ENCODE results near the gene SHBG.
A peak's percentile ranks its signal among the peaks of the same experiment; 100 is the strongest.

Gene SHBG

DNA sequence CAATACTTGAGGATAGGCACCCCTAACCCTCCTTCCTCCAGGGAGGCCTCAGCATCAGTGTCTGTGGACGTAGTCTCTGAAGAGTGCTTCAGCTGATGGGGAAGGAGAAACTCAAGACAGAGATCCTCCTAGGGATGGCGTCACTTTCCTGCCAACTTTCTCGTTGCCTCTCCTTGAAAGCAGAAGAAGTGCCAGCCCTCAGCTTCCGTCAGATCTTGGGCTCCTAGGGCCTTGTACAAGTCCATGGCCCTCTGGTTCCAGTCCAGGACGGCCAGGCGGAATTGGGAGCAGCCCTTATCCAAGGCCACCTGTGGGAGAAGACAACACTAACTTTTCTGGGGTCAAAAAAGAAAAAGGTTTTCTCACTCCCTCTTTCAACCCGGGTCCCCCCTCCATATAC, 3.6 kb upstream of the SHBG start:
- DNase-seq (ENCODE audit: low read depth): no peak
- H3K4me3 ChIP-seq (ENCODE audit: low read length): no peak overlapping the region
- TF ChIP-seq, protein P1, sequence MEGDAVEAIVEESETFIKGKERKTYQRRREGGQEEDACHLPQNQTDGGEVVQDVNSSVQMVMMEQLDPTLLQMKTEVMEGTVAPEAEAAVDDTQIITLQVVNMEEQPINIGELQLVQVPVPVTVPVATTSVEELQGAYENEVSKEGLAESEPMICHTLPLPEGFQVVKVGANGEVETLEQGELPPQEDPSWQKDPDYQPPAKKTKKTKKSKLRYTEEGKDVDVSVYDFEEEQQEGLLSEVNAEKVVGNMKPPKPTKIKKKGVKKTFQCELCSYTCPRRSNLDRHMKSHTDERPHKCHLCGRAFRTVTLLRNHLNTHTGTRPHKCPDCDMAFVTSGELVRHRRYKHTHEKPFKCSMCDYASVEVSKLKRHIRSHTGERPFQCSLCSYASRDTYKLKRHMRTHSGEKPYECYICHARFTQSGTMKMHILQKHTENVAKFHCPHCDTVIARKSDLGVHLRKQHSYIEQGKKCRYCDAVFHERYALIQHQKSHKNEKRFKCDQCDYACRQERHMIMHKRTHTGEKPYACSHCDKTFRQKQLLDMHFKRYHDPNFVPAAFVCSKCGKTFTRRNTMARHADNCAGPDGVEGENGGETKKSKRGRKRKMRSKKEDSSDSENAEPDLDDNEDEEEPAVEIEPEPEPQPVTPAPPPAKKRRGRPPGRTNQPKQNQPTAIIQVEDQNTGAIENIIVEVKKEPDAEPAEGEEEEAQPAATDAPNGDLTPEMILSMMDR (conservative IDR thresholded peaks at IDR 0.05; ENCODE audit: low read depth, low read length): no peak

DNA sequence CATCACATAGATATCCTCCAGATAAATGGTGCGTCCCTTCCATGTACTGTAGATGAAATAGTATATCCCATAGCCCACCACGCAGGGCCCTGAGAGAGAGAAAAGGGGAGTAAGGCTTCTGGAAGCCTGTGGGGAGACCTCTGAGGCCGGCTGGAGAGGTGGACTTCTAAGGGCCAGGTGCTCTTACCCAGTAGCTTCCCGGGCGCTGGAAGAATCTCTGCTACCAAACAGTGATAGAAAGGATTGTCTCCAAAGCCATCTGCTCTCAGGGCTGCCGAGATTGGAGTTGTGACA, 3.0 kb upstream of the SHBG start:
- peak overlapping the region; percentile 84 for H3K4me3 ChIP-seq (ENCODE audit: low read length)
- DNase-seq (ENCODE audit: low read depth): no peak
- TF ChIP-seq, protein P1 (conservative IDR thresholded peaks at IDR 0.05; ENCODE audit: low read depth, low read length): no peak

DNA sequence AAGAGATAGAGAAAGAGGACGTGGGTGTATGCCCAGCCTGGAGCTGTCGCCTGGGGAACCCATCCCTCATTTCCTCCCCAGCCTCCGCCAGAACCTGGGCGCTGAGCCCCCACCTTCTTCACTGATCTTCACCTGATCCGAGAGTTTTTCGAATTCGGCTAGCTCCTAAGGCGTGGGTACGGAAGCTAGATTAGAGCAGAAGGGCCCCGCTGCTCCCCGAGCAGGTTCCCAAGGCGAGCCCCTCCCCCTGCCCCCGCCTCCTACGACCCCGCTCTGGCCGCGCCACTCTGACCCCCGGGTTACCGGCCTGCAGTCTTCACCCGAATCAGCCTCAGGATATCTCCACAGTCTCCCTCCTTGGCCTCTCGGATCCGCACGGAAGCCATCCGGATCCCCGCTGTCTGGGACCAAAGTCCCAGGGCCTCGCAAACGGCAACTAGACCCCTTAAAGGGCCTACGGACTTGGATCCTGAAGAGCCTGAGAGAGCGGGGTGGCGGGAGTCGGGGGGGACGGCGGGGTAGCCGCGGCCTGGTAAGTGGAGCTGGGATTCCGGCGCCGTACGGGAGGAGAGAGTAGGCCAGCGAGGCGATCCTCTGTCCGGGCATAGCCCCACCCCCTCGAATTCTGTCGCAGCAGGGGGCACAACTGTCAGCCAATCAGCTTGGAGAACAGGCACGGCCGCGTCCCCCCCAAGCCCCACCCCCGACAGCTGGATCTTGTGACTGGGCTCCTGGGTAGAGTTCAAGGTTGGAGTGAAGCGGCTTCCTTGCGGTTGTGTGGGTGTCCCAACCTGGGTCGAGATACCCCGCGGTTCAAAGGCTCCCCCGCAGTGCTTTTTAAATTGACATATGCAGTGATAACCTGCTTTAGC, 2.4 kb upstream of the SHBG start, which contains the start of gene SAT2:
Gene SAT2 (minus strand): TSS at position 572 of the 872 bp plus-strand sequence. CDS start 186 bp downstream, at position 386.
- H3K4me3 ChIP-seq (ENCODE audit: low read length): peak within 1 kb of the TSS; percentile 84
- DNase-seq (ENCODE audit: low read depth): peak; percentile 59
- TF ChIP-seq, protein P1 (conservative IDR thresholded peaks at IDR 0.05; ENCODE audit: low read depth, low read length): no peak

DNA sequence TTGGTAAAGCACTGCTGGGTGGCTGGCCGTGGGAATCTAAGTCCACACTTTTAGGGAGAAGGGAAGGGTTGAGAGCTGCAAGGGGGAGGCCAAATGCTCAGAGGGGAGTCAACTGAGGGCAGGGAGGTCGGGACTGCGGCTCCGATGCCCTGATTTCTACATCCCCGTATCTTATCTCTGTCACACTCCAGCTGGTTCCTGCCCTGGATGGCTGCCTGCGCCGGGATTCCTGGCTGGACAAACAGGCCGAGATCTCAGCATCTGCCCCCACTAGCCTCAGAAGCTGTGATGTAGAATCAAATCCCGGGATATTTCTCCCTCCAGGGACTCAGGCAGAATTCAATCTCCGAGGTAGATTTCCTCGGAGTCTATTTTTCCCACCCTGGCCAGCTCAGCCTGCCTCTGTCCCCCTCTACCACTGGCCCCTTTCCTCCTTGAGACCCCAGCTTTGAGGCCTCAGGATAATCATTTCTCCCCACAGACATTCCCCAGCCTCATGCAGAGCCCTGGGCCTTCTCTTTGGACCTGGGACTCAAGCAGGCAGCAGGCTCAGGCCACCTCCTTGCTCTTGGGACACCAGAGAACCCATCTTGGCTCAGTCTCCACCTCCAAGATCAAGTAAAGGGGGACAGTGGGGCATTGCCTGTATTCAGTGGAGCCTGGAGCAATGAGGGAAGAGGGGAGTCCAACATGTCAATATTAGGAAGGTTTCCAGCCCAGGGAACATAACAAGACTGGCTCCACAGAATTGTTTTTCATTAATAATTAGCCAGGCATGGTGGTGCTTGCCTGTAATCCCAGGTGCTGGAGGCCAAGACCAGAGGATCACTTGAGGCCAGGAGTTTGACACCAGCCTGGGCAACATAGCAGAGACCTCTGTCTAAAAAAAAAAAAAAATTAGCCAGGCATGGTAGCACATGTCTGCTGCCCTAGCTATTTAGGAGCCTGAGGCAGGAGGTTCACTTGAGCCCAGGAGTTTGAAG, 1.8 kb downstream of the SHBG start:
- TF ChIP-seq, protein P1 (conservative IDR thresholded peaks at IDR 0.05; ENCODE audit: low read depth, low read length): no peak
- no peak for DNase-seq (ENCODE audit: low read depth)
- H3K4me3 ChIP-seq (ENCODE audit: low read length): no peak overlapping the region

DNA sequence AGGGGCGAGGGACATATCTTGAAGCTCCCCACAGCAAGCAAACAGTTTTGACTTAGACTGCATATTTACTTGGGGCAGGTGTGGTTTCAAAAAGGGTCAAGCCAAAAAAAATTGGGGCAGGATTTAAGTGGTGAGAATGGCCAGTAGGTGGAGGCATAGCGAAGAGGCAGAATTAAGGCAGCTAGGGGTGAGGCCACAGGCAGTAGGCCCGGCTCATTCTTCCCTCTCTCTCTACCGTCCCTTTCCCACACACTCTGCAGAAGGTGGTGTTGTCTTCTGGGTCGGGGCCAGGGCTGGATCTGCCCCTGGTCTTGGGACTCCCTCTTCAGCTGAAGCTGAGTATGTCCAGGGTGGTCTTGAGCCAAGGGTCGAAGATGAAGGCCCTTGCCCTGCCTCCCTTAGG, 2.6 kb downstream of the SHBG start:
- no peak for DNase-seq (ENCODE audit: low read depth)
- H3K4me3 ChIP-seq (ENCODE audit: low read length): no peak overlapping the region
- TF ChIP-seq, protein P1 (conservative IDR thresholded peaks at IDR 0.05; ENCODE audit: low read depth, low read length): peak; percentile 62

DNA sequence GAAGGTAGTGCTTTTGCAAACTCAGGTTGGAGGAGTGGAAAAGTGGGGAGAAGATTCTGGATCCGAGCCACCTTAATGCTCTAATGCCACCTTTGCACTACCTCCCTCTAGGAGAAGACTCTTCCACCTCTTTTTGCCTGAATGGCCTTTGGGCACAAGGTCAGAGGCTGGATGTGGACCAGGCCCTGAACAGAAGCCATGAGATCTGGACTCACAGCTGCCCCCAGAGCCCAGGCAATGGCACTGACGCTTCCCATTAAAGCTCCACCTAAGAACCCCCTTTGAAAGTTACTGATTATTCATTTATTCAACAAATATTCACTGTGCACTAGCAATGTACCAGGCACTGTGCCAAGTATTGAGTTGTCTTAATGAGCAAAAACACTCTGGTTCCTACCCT, 3.2 kb downstream of the SHBG start:
- TF ChIP-seq, protein P1 (conservative IDR thresholded peaks at IDR 0.05; ENCODE audit: low read depth, low read length): no peak
- H3K4me3 ChIP-seq (ENCODE audit: low read length): no peak overlapping the region
- no peak for DNase-seq (ENCODE audit: low read depth)

All from retinal pigment epithelial cell (primary cell).